GM06990 (cell line): ENCODE results near the gene GLIS1.

Experiments used
- DNase-seq: peaks from one replicate; pipeline ENCODE4 v3.0.0-alpha.2; 2011; ENCODE audit not compliant: insufficient read length; ENCODE audit errors: extremely low read depth
- H3K27me3 ChIP-seq: replicated peaks from 2 replicates; pipeline ENCODE4 v1.6.0; 2011; ENCODE audit warnings: low read length; ENCODE audit not compliant: control insufficient read depth, insufficient read depth
- H3K36me3 ChIP-seq: 2 replicates; pipeline ENCODE4 v1.5.1; 2011; ENCODE audit warnings: low read length; ENCODE audit not compliant: control insufficient read depth, insufficient read depth
- H3K4me3 ChIP-seq: replicated peaks from 2 replicates; pipeline ENCODE4 v1.5.1; 2011; ENCODE audit warnings: low read depth, mild to moderate bottlenecking, control low read depth, low read length
- TF ChIP-seq, protein P1 (sequence below): IDR thresholded peaks from 2 replicates; pipeline ENCODE4 v1.5.1; 2011; ENCODE audit warnings: low read length, control low read depth, mild to moderate bottlenecking, inconsistent platforms; ENCODE audit not compliant: insufficient read depth, poor library complexity, severe bottlenecking

The GLIS1 gene

DNA sequence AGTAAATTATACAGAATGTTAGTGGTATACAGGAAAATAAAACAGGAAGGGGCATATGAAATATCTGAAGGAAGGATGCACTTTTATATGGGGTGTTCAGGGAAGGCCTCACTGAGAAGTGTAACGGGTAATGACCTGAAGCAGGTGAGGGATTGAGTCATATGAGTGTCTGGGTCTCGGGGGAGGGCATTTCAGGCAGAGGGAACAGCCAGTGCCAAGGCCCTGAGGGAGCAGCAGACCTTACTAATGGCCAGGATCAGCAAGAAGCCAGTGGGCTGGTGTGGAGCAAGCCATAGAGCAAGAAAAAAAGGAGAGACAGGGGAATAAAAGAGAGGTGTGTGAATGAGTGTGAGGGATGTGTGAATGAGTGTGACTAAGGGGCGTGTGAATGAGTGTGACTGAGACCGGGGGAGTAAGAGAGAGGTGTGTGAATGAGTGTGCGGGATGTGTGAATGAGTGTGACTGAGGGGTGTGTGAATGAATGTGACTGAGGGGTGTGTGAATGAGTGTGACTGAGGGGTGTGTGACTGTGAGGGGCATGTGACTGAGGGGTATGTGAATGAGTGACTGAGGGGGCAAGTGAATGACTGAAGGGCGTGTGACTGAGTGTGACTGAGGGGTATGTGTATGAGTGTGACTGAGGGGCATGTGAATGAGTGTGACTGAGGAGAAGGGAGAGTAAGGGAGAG, 107.2 kb downstream of the GLIS1 start:
- no peak for DNase-seq
- H3K4me3 ChIP-seq: no peak overlapping the region
- no peaks in the 10 kb centered on the region for H3K36me3 ChIP-seq
- TF ChIP-seq, protein P1, sequence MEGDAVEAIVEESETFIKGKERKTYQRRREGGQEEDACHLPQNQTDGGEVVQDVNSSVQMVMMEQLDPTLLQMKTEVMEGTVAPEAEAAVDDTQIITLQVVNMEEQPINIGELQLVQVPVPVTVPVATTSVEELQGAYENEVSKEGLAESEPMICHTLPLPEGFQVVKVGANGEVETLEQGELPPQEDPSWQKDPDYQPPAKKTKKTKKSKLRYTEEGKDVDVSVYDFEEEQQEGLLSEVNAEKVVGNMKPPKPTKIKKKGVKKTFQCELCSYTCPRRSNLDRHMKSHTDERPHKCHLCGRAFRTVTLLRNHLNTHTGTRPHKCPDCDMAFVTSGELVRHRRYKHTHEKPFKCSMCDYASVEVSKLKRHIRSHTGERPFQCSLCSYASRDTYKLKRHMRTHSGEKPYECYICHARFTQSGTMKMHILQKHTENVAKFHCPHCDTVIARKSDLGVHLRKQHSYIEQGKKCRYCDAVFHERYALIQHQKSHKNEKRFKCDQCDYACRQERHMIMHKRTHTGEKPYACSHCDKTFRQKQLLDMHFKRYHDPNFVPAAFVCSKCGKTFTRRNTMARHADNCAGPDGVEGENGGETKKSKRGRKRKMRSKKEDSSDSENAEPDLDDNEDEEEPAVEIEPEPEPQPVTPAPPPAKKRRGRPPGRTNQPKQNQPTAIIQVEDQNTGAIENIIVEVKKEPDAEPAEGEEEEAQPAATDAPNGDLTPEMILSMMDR: no peak
- no peaks in the 10 kb centered on the region; the same call in 1 of the 2 replicates for H3K27me3 ChIP-seq

DNA sequence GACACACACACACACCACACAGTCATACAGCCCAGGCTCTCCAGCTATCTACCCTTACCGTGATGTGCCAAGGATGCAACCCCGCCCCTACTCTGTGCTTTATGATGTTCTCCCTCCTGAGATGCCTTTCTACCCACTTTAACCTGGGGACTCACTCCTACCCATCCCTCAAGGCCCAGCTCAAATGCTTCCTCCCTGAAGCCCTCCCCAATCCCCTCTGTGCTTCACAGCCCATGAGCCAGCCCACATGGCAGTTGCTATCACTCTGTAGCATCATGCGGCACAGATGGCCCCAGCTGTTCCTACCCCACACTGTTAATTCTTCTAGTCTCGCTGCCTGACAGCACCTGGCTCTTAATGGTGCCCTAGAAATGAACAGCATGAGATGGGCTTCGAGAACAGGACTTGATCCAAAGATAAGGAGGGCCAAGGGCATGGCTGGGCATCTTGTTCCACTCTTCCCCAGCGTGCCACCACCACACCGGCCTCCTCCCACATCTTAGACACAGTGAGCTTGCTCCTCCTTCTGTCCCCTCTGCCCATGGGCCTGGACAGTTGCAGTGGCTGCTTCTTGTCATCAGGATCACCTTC, 109.8 kb downstream of the GLIS1 start:
- H3K36me3 ChIP-seq: no peaks in the 10 kb centered on the region
- H3K27me3 ChIP-seq: no peaks in the 10 kb centered on the region; the same call in none of the 2 replicates
- TF ChIP-seq, protein P1: no peak
- no peak overlapping the region for H3K4me3 ChIP-seq
- no peak for DNase-seq

DNA sequence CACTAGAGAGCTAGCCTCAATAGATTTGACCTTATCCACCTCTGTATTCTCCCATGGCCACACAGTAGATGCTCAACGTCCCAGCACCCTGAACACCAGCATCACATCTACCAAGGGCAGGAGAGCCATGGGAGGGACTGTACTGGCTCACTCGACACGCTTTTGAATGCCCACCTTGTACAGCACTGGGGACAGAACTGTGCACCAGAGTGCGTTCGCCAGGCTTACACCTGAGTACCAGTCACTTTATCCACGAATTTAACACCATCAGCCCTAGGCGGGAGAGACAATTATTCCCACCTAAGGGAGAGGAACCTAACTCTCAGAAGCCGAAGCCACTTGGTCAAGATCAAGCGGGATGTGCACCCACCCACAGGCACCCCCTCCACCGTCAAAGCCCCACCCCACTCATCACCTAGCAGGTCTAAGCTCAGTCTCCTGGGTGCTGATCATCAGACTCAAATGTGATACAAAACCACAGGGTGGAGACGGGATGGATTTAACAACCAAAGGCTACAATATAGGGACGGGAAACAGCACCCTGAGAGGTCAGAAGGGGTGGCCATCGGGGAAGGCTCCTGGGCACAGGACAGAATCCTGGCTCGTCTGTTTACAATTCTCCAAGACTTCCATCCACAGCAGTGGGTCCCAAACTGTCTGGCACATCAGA, 110.5 kb downstream of the GLIS1 start:
- TF ChIP-seq, protein P1: no peak
- Histone ChIP-seq H3K36me3 (no peaks in the 10 kb centered on the region), H3K27me3 (no peaks in the 10 kb centered on the region; the same call in none of the 2 replicates), H3K4me3 (no peak overlapping the region)
- no peak for DNase-seq

DNA sequence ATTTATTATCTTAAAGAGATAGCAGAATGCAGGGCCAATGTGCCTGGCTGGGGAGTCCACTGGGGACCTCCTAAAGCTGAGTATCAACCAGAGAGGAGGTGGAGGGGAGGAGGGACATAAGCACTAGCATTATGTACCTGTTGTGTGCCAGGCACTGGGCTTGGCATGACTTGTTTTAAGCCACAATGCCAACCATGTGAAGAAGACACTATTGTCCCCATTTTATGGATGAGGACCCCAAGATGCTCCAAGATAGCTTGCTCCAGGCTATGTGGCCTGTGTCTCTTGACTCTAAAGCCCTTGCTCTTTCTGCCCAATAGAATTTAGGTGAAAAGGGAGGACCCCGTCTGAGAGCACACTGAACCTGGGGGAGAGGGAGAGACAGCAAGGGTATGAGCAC, 111.3 kb downstream of the GLIS1 start:
- TF ChIP-seq, protein P1: no peak
- no peak overlapping the region for H3K4me3 ChIP-seq
- DNase-seq: no peak
- no peaks in the 10 kb centered on the region; the same call in none of the 2 replicates for H3K27me3 ChIP-seq
- no peaks in the 10 kb centered on the region for H3K36me3 ChIP-seq

DNA sequence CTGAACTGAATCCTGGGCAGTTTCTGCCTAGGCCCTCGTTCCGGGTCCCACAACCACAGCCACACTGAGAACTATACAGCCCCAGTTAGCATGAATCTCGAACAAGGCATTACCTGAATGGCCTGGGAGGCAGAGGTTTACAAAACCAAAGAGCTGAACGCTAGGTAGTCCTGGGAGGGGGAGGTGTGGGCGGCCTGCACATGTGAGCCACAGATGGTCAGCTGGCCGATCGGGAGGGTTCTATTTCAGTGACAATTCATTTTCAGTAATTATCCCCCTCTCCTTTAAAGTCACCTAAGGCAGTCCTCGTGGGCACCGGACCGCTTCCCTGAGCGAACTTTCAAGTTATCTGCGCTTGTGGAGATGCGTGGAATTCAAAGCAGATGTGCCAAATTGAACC, 111.9 kb downstream of the GLIS1 start:
- H3K4me3 ChIP-seq: no peak overlapping the region
- H3K36me3 ChIP-seq: no peaks in the 10 kb centered on the region
- DNase-seq: no peak
- TF ChIP-seq, protein P1: no peak
- H3K27me3 ChIP-seq: no peaks in the 10 kb centered on the region; the same call in none of the 2 replicates
